Measurements from ENCODE around the gene NCOA5. TPM values are rescaled to one million over a fixed set of nuclear protein-coding genes. Genes with fewer than 3 reads are reported as not detected.

Gene NCOA5
- total and polyA plus RNA-seq, 7 donors = 8.8 to 17.3 (median 11.4) TPM

GRCh38 chr20:46011631-46012482 is 77.9 kb downstream of the NCOA5 start:
- Histone ChIP-seq H3K4me3 (no peak overlapping the region), H3K9me3 (no peaks in the 10 kb centered on the region), H3K27ac (no peak overlapping the region), H3K27me3 (ENCODE audit: insufficient read depth in 3 of 3, low read length in 2 of 3) (peaks cover 0 to 90% (median 35%) of the 10 kb centered on the region in 3 donors), H3K4me1 (peaks cover 6% of the 10 kb centered on the region), H3K36me3 (ENCODE audit: insufficient read depth in 1 of 2, low read depth in 1 of 2) (no peaks in the 10 kb centered on the region)
- DNase-seq (peak; percentile 69 to 82), ATAC-seq (peak in 1 of 4 donors; percentile 26)
- intact Hi-C loops (cut with DNase I) = loop anchor here in 1 of 2 donors (5.0 kb wide), 1 partner anchor 330 kb away; no protein-coding TSS in a partner anchor
- TF ChIP-seq CTCF (IDR thresholded peaks at IDR 0.05) = no peak
- WGBS, 3 donors = 11 to 16% (median 12%) methylated on average over 53 to 57 of the region's 57 CpGs

Other genes with a start within 250 kb of the NCOA5 start
- gene ACOT8, start 232.6 kb downstream of the NCOA5 start, total RNA-seq = 10 to 100 TPM; 20.3 to 29.6 (median 24.9) TPM
- gene ACOT8, start 232.6 kb downstream of the NCOA5 start, polyA plus RNA-seq = 10 to 100 TPM; 20.2 to 32.9 (median 29.3) TPM
- 1 to 10 TPM; 1.4 to 2.7 (median 1.5) TPM for gene ZSWIM3, start 232.3 kb downstream of the NCOA5 start, total RNA-seq
- gene ZSWIM3, start 232.3 kb downstream of the NCOA5 start, polyA plus RNA-seq = 1 to 10 TPM; 1.1 to 2.0 (median 1.5) TPM
- 1 to 10 TPM; 6.1 to 10.0 (median 7.7) TPM for gene ZSWIM1, start 208.7 kb downstream of the NCOA5 start, total RNA-seq
- 1 to 10 TPM; 3.5 to 5.3 (median 4.9) TPM for gene ZSWIM1, start 208.7 kb downstream of the NCOA5 start, polyA plus RNA-seq
- 1 to 10 TPM; 1.3 to 2.7 (median 1.9) TPM for gene SPATA25, start 202.3 kb downstream of the NCOA5 start, total RNA-seq
- 1 to 10 TPM; 1.0 to 2.7 (median 1.6) TPM for gene SPATA25, start 202.3 kb downstream of the NCOA5 start, polyA plus RNA-seq
- 10 to 100 TPM in 1 of 4 donors, 1 to 10 TPM in 3; 5.3 to 11.8 (median 8.2) TPM for gene NEURL2, start 198.8 kb downstream of the NCOA5 start, total RNA-seq
- gene NEURL2, start 198.8 kb downstream of the NCOA5 start, polyA plus RNA-seq = 1 to 10 TPM; 4.3 to 8.0 (median 7.2) TPM
- 10 to 100 TPM; 43.0 to 55.4 (median 47.3) TPM for gene CTSA, start 198.6 kb downstream of the NCOA5 start, total RNA-seq
- 10 to 100 TPM; 41.3 to 59.8 (median 51.8) TPM for gene CTSA, start 198.6 kb downstream of the NCOA5 start, polyA plus RNA-seq
- gene PLTP, start 177.8 kb downstream of the NCOA5 start, total RNA-seq = 10 to 100 TPM; 19.0 to 38.0 (median 33.9) TPM
- gene PLTP, start 177.8 kb downstream of the NCOA5 start, polyA plus RNA-seq = 10 to 100 TPM in 2 of 3 donors, 1 to 10 TPM in 1; 7.9 to 14.4 (median 13.1) TPM
- 10 to 100 TPM; 24.7 to 46.7 (median 32.0) TPM for gene PCIF1, start 155.3 kb downstream of the NCOA5 start, total RNA-seq
- 10 to 100 TPM; 26.0 to 41.3 (median 29.7) TPM for gene PCIF1, start 155.3 kb downstream of the NCOA5 start, polyA plus RNA-seq
- 10 to 100 TPM; 10.2 to 11.5 (median 10.9) TPM for gene ZNF335, start 117.8 kb downstream of the NCOA5 start, total RNA-seq
- 1 to 10 TPM; 6.9 to 9.0 (median 7.2) TPM for gene ZNF335, start 117.8 kb downstream of the NCOA5 start, polyA plus RNA-seq
- gene MMP9, start 81.1 kb downstream of the NCOA5 start, total RNA-seq = 1 to 10 TPM in 1 of 4 donors, under 1 TPM in 3; 0.30 to 1.2 (median 0.53) TPM
- gene MMP9, start 81.1 kb downstream of the NCOA5 start, polyA plus RNA-seq = under 1 TPM; 0.07 to 0.20 (median 0.19) TPM
- gene SLC12A5, start 60.7 kb downstream of the NCOA5 start, total RNA-seq = not detected
- gene SLC12A5, start 60.7 kb downstream of the NCOA5 start, polyA plus RNA-seq = under 1 TPM in 1 of 3 donors, not detected in 2; 0.29 TPM
- gene CD40, start 28.4 kb upstream of the NCOA5 start, total RNA-seq = 1 to 10 TPM; 5.0 to 8.4 (median 7.6) TPM
- gene CD40, start 28.4 kb upstream of the NCOA5 start, polyA plus RNA-seq = 10 to 100 TPM in 2 of 3 donors, 1 to 10 TPM in 1; 5.0 to 13.8 (median 10.9) TPM
- 1 to 10 TPM in 1 of 4 donors, under 1 TPM in 3; 0.11 to 1.4 (median 0.47) TPM for gene CDH22, start 218.5 kb upstream of the NCOA5 start, total RNA-seq
- 1 to 10 TPM in 1 of 3 donors, under 1 TPM in 2; 0.17 to 1.2 (median 0.53) TPM for gene CDH22, start 218.5 kb upstream of the NCOA5 start, polyA plus RNA-seq